Spleen (tissue), 11 donors: ENCODE results near the gene ZNF516. TPM values are rescaled to one million over a fixed set of nuclear protein-coding genes. Genes with fewer than 3 reads are reported as not detected.
A peak's percentile ranks its signal among the peaks of the same experiment; 100 is the strongest.

Experiments used
- DNase-seq: peaks from one replicate; pipeline ENCODE4 v3.0.0-alpha.2; 2020
- H3K27ac ChIP-seq, 8 donors: fragments of 200-600 bp; sonication (generic) in 7 of 8; 1 replicate in 4 of 8; 2 replicates in 4 of 8; pipeline versions ENCODE4 v1.5.0 to v1.8.0; 2016 to 2021; ENCODE audit warnings: inconsistent platforms in 4 of 8, mild to moderate bottlenecking in 4 of 8, moderate library complexity in 1 of 8
- H3K27me3 ChIP-seq, 7 donors: fragments of 200-600 bp; sonication (generic) in 6 of 7; replicated peaks in 1 of 7; 1 replicate in 4 of 7; 2 replicates in 3 of 7; pipeline versions ENCODE4 v1.5.0 to v1.8.0; 2016 to 2021; ENCODE audit warnings: inconsistent platforms in 3 of 7, mild to moderate bottlenecking in 1 of 7
- H3K36me3 ChIP-seq, 6 donors: fragments of 200-600 bp; sonication (generic) in 5 of 6; 1 replicate in 4 of 6; 2 replicates in 2 of 6; pipeline versions ENCODE4 v1.5.0 to v1.8.0; 2016 to 2021; ENCODE audit warnings: inconsistent platforms in 2 of 6
- H3K4me1 ChIP-seq, 6 donors: fragments of 200-600 bp; sonication (generic) in 5 of 6; 1 replicate in 3 of 6; 2 replicates in 3 of 6; pipeline versions ENCODE4 v1.5.0 to v1.8.0; 2016 to 2021; ENCODE audit warnings: inconsistent platforms in 3 of 6
- H3K4me3 ChIP-seq, 8 donors: fragments of 200-600 bp; sonication (generic) in 7 of 8; 1 replicate in 4 of 8; 2 replicates in 4 of 8; pipeline versions ENCODE4 v1.5.0 to v1.8.0; 2016 to 2021; ENCODE audit warnings: inconsistent platforms in 4 of 8, mild to moderate bottlenecking in 4 of 8, moderate library complexity in 2 of 8
- H3K9me3 ChIP-seq, 8 donors: fragments of 200-600 bp; sonication (generic) in 7 of 8; 1 replicate in 4 of 8; 2 replicates in 4 of 8; pipeline versions ENCODE4 v1.5.0 to v1.8.0; 2016 to 2021; ENCODE audit warnings: inconsistent platforms in 4 of 8
- CTCF ChIP-seq, 11 experiments: fragments of 200-600 bp in 7 of 11; fragments of 450-650 bp in 4 of 11; sonication (generic) in 4 of 11; IDR thresholded peaks in 8 of 11; conservative IDR thresholded peaks in 3 of 11; 1 replicate in 7 of 11; 2 replicates in 4 of 11; pipeline versions ENCODE4 v1.4.0 to v1.8.0; 2016 to 2021; ENCODE audit warnings: antibody characterized with exemption in 11 of 11, inconsistent platforms in 4 of 11, mild to moderate bottlenecking in 1 of 11
- POLR2A ChIP-seq, 3 donors: fragments of 450-650 bp; IDR thresholded peaks; one replicate each; pipeline ENCODE4 v1.5.1; 2017; ENCODE audit warnings: antibody characterized with exemption in 3 of 3, mild to moderate bottlenecking in 1 of 3
- POLR2AphosphoS5 ChIP-seq, 3 donors: sonication (generic); formaldehyde crosslinking; IDR thresholded peaks; one replicate each; pipeline ENCODE4 v1.5.1; 2017; ENCODE audit warnings: antibody characterized with exemption in 3 of 3
- WGBS, 5 donors: extraction: QIAGEN DNeasy Blood & Tissue Kit in 3 of 5; methylation state at CpG; one replicate each; pipeline versions ENCODE4 v1.1.5 to v1.1.7; 2013 to 2018; 5-methylcytosine and 5-hydroxymethylcytosine counted together
- intact Hi-C: fragments of 100-400 bp; cut with DNase I; formaldehyde crosslinking; loops from one replicate; pipeline ENCODE4 v1.15.0; 2023; ENCODE audit warnings: low total_unique reads
- polyA plus RNA-seq, 3 donors: library from polyadenylated mRNA; stranded (reverse); fragments of 200-250 nt; gene quantifications; one replicate each; pipeline ENCODE4 v1.2.1, GENCODE V29; 2013
- total RNA-seq, 7 donors: library from RNA; depleted of rRNA in 3 of 7; stranded (reverse); fragments of >200 nt in 3 of 7; fragmentation: NEBNext Ultra II Directional in 4 of 7; extraction: Animal tissue kit (Norgen Biotek cat#: 25700) in 4 of 7; gene quantifications; one replicate each; pipeline versions ENCODE4 v1.1.0 to v1.2.1, GENCODE V29; 2016 to 2021
- donor health status: healthy with polysubstance abuse.
- donor health status: DM: no; HTN: no; CAD: no; lungs with moderate emphysema.
- donor health status: DM: no; HTN: no; CAD: no.
- donor health status: Bipolar disorder and iron deficiency.
- donor health status: healthy.
- donor health status: DM: no; HTN: no; CAD: no.
- donor health status: DM: yes; HTN: yes; CAD: no.

Gene ZNF516
- total and polyA plus RNA-seq, 10 donors, result 4.5 to 58.4 (median 40.0) TPM

GRCh38 chr18:76446321-76447257 is 48.5 kb downstream of the ZNF516 start:
- TF ChIP-seq CTCF (IDR thresholded peaks at IDR 0.05 in 8 of 11, conservative IDR thresholded peaks at IDR 0.05 in 3 of 11), result no peak
- no peak for TF ChIP-seq POLR2A (IDR thresholded peaks at IDR 0.05)
- TF ChIP-seq POLR2AphosphoS5 (IDR thresholded peaks at IDR 0.05), result no peak
- no peaks in the 10 kb centered on the region for H3K9me3 ChIP-seq
- H3K4me3 ChIP-seq, result no peak overlapping the region
- WGBS, 5 donors, result 84 to 88% (median 86%) methylated on average over 20 of the region's 20 CpGs
- peak overlapping the region in 4 of 8 donors; percentile 88 to 93 (median 88) for H3K27ac ChIP-seq
- H3K36me3 ChIP-seq, result peaks cover 0 to 21% (median 15%) of the 10 kb centered on the region in 6 donors
- peaks cover 0 to 4% (median 0%) of the 10 kb centered on the region in 7 donors for H3K27me3 ChIP-seq
- H3K4me1 ChIP-seq, result peaks cover 17 to 82% (median 63%) of the 10 kb centered on the region in 6 donors
- intact Hi-C loops, result no loop called here
- DNase-seq, result peak; percentile 61

DNA sequence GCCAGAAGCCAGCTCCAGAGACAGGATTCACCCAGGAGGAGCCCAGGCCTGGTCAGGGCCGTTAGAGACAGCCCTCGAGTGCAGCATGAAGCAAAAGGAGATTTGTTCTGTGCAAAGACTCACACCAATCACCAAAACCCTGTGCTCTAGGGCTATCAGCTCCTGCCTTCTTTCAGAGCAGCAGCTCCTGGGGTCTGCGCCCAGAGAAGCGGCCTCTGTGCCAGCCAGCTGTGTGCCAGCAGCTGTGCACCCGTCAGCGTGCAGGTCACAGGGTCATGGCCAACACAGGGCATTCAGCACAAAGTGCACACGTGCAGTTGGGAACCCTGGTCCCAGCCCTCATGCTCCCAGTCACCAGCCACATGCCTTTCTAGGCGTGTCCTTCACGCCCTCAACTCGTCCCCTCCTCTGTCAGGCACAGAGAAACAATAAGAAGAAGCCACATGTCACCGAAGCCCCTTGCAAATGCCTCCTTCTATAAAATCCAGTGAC is 49.3 kb downstream of the ZNF516 start:
- H3K9me3 ChIP-seq, result no peaks in the 10 kb centered on the region
- intact Hi-C loops, result no loop called here
- H3K27ac ChIP-seq, result peak overlapping the region in 6 of 8 donors; percentile 24 to 93 (median 48)
- H3K36me3 ChIP-seq, result peaks cover 0 to 29% (median 23%) of the 10 kb centered on the region in 6 donors
- DNase-seq, result peak; percentile 72
- WGBS, 5 donors, result 58 to 76% (median 74%) methylated on average over 11 of the region's 11 CpGs
- H3K4me3 ChIP-seq, result no peak overlapping the region
- H3K27me3 ChIP-seq, result peaks cover 0 to under 1% (median 0%) of the 10 kb centered on the region in 7 donors
- TF ChIP-seq POLR2A (IDR thresholded peaks at IDR 0.05) (no peak), CTCF (IDR thresholded peaks at IDR 0.05 in 8 of 11, conservative IDR thresholded peaks at IDR 0.05 in 3 of 11) (no peak), POLR2AphosphoS5 (IDR thresholded peaks at IDR 0.05) (peak in 1 of 3 donors; percentile 43)
- peaks cover 14 to 74% (median 56%) of the 10 kb centered on the region in 6 donors for H3K4me1 ChIP-seq

DNA sequence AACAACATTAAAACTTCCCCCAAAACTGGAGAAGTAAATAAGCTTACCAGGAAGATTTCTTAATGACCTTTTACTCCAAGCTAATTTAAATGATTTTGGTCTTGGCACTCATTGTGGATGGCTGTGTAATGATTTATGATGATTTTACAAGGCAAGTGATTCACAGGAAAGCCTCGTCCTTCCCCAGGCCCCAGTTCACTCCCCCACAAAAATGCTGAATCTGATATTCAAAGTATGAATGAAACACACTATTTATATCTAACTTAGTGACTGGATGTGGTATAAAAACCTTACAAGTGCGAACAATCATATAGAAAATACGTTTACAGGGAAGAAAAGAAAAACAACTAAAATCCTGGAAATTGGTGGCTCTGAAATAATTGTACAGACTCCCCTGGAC is 49.8 kb downstream of the ZNF516 start:
- no peak for TF ChIP-seq POLR2A (IDR thresholded peaks at IDR 0.05)
- TF ChIP-seq POLR2AphosphoS5 (IDR thresholded peaks at IDR 0.05), result no peak
- no peak for TF ChIP-seq CTCF (IDR thresholded peaks at IDR 0.05 in 8 of 11, conservative IDR thresholded peaks at IDR 0.05 in 3 of 11)
- intact Hi-C loops, result no loop called here
- H3K36me3 ChIP-seq, result peaks cover 0 to 34% (median 25%) of the 10 kb centered on the region in 6 donors
- peaks cover 14 to 69% (median 53%) of the 10 kb centered on the region in 6 donors for H3K4me1 ChIP-seq
- no peaks in the 10 kb centered on the region for H3K9me3 ChIP-seq
- H3K27ac ChIP-seq, result peak overlapping the region in 6 of 8 donors; percentile 24 to 93 (median 48)
- H3K4me3 ChIP-seq, result no peak overlapping the region
- DNase-seq, result no peak
- 56 to 78% (median 69%) methylated on average over 3 of the region's 3 CpGs for WGBS, 5 donors
- no peaks in the 10 kb centered on the region for H3K27me3 ChIP-seq
